ENCODE data around the gene CCR1.

CCR1 gene

DNA sequence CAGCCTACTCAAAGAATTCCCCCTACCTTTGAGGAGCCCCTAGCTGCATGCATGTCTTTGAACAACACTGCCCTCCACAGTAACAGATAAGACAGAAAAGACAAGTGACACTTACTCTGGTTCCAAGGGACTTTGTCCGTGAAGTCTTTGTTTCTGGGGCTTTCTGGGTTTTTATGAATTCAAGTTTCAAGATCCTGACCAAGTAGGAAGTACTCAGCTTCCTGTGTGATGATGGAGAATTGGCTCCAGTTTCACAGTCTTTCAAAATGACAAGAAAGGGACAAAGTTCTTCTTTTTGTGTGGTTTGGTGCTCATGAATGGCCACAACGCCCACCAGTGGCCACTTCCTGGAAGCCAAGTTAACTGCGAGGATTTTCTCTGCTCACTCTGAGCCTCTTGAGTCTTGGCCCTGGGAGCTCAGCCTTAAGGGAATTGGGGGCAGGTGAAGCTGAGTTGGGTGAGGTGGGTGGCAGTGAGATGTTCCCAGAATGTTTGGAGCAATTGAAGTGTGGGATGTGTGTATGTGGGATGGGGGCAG, at the start of gene CCR1:
Gene CCR1 (minus strand): TSS at position 147 of the 538 bp plus-strand sequence. CDS start 4,000 bp downstream, outside the sequence.
- no peak for DNase-seq

- no peak for DNase-seq
These were observed 44.9 kb upstream of the CCR1 start for GRCh38 chr3:46252980-46253379.

DNA sequence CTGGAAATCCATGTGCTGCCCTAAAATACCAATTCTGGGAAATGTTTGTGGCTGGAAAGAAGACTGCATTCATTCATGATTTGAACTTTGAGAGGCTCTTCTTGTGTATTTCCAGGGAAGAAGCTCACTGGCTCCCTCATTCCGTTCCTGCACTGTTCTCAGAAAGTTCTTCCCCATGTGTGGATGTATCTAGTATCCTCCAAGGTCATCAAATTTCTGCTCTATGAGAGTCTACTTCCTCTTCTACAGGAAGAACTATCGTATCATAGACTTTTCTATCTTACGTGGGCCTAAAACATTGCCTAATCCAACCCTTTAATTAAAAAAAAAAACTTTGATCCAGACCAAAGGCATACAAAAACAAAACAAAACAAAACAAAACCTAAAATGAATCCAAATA, 37.0 kb upstream of the CCR1 start:
- DNase-seq, result no peak

- DNase-seq, result no peak
These were observed 35.4 kb upstream of the CCR1 start for GRCh38 chr3:46243560-46243959.

DNA sequence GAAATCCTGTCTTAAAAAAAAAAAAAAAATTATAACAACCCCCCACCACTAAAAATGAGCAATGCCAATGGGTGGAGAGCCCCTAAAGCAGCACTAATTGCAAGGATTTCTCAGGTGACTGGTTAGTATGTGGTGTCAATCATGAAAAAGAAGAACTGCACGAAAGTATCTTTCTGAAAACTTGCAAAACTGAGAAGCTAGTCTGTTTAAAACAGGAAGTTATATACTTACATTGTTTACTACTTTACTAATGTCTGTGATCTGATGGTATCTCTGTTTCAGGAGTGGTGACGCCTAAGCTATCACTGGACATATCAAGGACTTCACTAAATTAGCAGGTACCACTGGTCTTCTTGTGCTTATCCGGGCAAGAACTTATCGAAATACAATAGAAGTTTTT, 34.0 kb upstream of the CCR1 start, which contains the start of gene CCR3:
Gene CCR3 (plus strand): TSS at position 341 of the 400 bp plus-strand sequence. CDS start 22,699 bp downstream, outside the sequence.
- DNase-seq, result no peak

DNA sequence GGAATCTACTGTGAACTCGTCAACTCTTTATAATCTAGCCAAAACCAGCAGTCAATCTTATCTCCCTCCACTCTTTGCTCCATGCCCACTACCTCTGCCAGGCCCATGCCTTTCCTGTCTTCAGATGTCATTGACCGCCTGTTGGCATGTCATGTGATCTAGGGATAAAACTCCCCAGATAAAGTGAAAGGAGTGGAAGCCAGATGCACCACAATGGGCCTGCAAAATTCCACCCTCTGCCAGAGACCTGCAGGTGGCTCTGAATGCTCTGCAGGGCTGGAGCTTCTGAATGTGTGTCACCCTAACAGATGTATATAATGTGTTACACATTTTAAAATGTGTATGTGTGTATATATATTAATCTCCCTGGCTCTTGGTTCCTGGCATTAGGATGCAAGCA, 31.8 kb upstream of the CCR1 start:
- DNase-seq, result no peak

- DNase-seq, result no peak
These were observed 31.3 kb upstream of the CCR1 start for GRCh38 chr3:46239301-46239938.

GRCh38 chr3:46238386-46238785, 30.3 kb upstream of the CCR1 start:
- no peak for DNase-seq

DNA sequence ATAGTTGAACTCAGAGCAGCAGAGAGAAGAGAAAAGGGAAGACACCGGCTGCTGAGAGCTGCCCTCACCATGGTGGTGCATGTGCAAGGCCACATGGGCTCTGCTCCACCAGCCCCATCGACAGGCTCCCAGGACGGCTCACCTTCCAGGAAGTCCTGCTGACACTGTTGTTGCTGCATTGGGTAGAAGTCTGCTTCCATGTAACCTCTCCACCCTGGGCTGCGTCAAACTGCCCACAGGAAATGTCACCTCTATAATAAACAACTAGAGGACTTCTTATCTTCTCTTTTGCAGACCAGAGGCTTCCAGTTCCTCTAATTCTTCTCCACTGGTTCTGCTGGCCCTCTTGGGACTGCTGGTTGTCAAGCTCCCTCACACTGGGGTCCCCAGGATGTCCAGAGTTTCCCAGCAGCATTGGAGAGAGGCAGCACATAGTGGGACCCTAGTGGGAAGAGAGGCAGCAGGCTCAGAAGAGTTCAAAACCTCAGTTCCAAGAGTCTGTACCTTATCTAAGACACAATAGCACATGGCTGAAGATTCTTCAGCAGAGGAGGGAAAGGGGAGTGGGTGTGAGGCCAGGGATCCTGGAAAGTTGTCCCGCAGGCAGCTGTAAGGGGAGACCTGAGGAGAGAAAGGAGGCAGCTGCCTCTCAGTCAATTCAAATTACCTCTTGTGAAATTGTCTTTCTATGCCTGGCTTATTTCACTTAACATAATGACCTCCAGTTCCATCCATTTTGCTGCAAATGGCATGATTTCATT, 28.4 kb upstream of the CCR1 start:
- no peak for DNase-seq

GRCh38 chr3:46235425-46235824, 27.3 kb upstream of the CCR1 start:
- DNase-seq, result no peak

DNA sequence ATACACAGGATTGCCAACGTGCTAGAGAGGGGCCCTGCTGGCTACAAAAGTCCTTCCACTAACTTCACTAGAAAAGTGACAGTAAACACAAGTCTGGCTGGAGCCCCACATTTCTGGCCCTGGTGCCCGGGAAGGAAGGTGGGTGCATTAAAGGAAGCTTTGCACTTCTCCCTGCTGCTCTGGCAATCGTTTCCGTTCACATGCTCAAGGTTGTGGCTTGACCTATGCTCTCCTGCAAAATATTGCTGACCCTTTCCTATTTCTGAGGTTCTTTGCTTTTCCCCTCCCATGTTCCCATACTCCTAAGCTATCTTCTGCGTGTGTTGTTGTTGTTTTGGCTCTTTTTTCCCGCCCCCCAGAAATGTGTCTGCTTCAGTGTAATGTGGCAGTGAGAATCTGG, 25.1 kb upstream of the CCR1 start:
- DNase-seq, result no peak

GRCh38 chr3:46231323-46231722, 23.2 kb upstream of the CCR1 start:
- DNase-seq, result no peak

GRCh38 chr3:46228260-46229242, 20.4 kb upstream of the CCR1 start:
- DNase-seq, result no peak

DNA sequence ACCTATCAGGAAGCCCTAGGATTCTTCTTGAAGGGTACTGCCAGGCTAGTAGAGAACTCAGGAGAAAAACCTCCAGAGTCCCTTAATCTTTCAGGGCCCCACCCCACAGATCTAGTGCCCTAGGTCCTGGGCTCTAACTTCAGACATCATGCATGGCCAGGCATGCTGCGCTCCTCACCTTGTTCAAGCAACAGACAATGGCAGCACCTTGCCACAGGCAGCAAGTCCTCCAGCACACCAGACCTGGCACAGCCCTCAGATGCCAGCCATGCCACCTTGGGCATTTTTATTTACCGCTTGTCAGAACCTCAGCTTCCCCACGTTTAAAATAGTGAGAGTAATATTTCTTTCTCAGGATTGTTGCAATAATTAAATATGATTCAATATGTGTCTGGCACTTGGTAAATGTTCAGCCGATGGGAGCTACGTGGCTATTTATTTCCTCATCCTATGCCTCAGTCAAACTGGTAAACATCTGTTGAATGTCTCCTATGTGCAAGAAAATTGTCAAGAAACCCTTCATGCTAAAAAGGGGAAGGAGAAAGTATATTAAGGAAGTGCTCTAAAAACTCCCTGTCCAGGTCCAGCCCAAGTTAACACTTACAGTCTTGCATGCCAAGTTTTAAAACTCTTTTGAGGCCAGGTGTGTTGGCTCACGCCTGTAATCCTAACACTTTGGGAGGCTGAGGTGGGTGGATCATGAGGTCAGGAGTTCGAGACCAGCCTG, 14.5 kb upstream of the CCR1 start:
- no peak for DNase-seq

- no peak for DNase-seq
These were observed 13.8 kb upstream of the CCR1 start for GRCh38 chr3:46221938-46222337.

- DNase-seq, result no peak
These were observed 13.3 kb upstream of the CCR1 start for GRCh38 chr3:46221391-46221790.

- no peak for DNase-seq
These were observed 10.1 kb upstream of the CCR1 start for GRCh38 chr3:46218196-46218709.

DNA sequence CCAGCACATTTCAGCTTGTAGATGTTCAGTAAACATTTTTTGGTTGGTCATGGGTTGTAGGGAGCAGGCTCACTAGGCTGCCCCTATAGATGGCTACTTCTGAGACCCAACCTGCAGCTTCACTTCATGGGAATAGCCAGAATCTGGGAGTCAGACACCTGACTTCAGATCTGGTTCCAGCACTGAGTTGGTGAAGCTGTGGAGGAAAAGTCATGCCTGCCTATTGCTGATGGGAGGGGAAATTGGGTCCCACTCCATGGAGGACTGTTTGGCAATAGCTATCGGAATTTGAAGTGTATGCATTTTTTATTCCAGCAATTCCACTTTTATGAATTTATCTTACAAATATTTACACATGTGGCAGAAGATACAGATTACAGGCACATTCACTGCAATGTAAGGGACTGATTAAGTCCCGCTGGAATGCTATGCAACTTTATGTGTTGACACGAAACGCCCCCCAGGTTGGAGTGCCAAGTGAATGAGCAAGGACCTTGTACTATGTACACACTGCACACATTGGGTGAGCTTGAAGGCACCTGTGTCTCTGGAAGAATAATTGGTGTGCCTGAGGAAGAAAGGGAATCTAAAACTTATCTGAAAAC, 7.8 kb upstream of the CCR1 start:
- no peak for DNase-seq

DNA sequence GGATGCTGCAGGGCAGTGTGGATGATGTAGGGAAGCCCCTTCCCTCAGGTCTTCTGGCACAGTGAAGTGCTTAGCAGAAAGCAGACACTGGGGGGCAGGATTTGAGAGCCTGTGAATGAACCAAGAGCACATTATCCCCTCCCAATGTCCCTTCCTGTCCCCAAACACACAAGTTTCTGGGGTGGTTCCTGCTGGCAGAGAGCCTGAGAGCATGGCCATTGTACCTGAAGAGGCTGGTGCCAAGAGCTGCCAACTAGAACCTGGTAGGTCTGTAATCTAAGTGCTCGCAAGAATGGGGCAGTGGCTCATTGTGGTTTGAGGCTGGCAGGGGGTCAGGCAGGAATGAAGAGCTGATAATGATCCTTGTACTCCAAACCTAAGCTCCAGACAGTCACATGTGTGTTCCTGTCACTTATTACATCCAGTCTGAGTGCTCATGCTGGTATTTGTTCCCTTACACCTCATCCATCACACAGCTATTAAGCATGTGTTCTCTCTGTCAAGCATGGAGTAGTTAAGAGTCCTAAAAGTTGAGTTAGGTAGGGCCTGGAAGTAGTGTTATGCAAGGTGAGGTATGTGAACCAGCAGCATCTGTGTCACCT, 6.7 kb upstream of the CCR1 start:
- peak; percentile 0 for DNase-seq

- DNase-seq, result no peak
These were observed 5.1 kb upstream of the CCR1 start for GRCh38 chr3:46213201-46213600.

- no peak for DNase-seq
These were observed 4.0 kb upstream of the CCR1 start for GRCh38 chr3:46212101-46212500.

Data from NCI-H1092 (cell line).